ENCODE data around the gene EGLN1.

- TF ChIP-seq CTCF (tag by site-specific recombination; IDR thresholded peaks at IDR 0.05), result no peak
- TF ChIP-seq ZNF266 (tag by site-specific recombination; IDR thresholded peaks at IDR 0.05; ENCODE audit: low read depth), result no peak
- TF ChIP-seq ZEB2 (tag by site-specific recombination; IDR thresholded peaks at IDR 0.05), result no peak
- no peak for TF ChIP-seq PATZ1 (tag by site-specific recombination; IDR thresholded peaks at IDR 0.05)
- no peak for TF ChIP-seq REPIN1 (tag by site-specific recombination; IDR thresholded peaks at IDR 0.05; ENCODE audit: low read depth)
- no peak for TF ChIP-seq ZNF677 (tag by site-specific recombination; IDR thresholded peaks at IDR 0.05)
- TF ChIP-seq ZBTB8A (tag by site-specific recombination; IDR thresholded peaks at IDR 0.05), result no peak
- TF ChIP-seq ZBTB21 (tag by site-specific recombination; IDR thresholded peaks at IDR 0.05), result no peak
- TF ChIP-seq ZNF132 (tag by site-specific recombination; IDR thresholded peaks at IDR 0.05; ENCODE audit: borderline replicate concordance), result no peak
Observed at GRCh38 chr1:231381729-231382128, 40.4 kb downstream of the EGLN1 start.
